Cardiac muscle cell (in vitro differentiated cells and primary cell): Measurements from ENCODE around the gene SAMD4A. TPM values are rescaled to one million over a fixed set of nuclear protein-coding genes. Genes with fewer than 3 reads are reported as not detected.
A peak's percentile ranks its signal among the peaks of the same experiment; 100 is the strongest.

Experiments used
- DNase-seq, 2 donors: peaks; one replicate each; pipeline versions ENCODE4 v3.0.0 to v3.0.0-alpha.2; 2010 to 2017; ENCODE audit warnings: low read depth in 1 of 2, low spot score in 1 of 2
- H3K27ac ChIP-seq: fragments of 200-600 bp; sonication (generic); 2 replicates; pipeline ENCODE4 v1.5.1; 2016
- H3K27me3 ChIP-seq: fragments of 200-600 bp; sonication (generic); 2 replicates; pipeline ENCODE4 v1.6.0; 2016; ENCODE audit warnings: control low read depth
- H3K36me3 ChIP-seq: fragments of 200-600 bp; sonication (generic); 2 replicates; pipeline ENCODE4 v1.5.1; 2016; ENCODE audit warnings: control low read depth
- H3K4me1 ChIP-seq: fragments of 200-600 bp; sonication (generic); 2 replicates; pipeline ENCODE4 v1.8.1; 2017; ENCODE audit warnings: low read depth, mild to moderate bottlenecking, mixed run types
- H3K4me3 ChIP-seq: fragments of 200-600 bp; sonication (generic); 2 replicates; pipeline ENCODE4 v1.5.1; 2016; ENCODE audit warnings: mild to moderate bottlenecking
- H3K9me3 ChIP-seq: fragments of 200-600 bp; sonication (generic); 2 replicates; pipeline ENCODE4 v1.5.1; 2017; ENCODE audit warnings: low read depth, mild to moderate bottlenecking, control low read depth
- CTCF ChIP-seq: IDR thresholded peaks from 2 replicates; pipeline ENCODE4 v1.5.1; 2012; ENCODE audit warnings: low read depth, mild to moderate bottlenecking, low read length
- polyA plus RNA-seq: library from polyadenylated mRNA; unstranded; fragments of >200 nt; fragmentation: Nextera tagmentation; extraction: Ambion mirVana; gene quantifications from 2 replicates; pipeline ENCODE4 v1.2.1, GENCODE V29; 2016
- total RNA-seq: library from RNA; depleted of rRNA; stranded (reverse); fragments of >200 nt; gene quantifications from 2 replicates; pipeline ENCODE4 v1.2.3, GENCODE V29; 2016

Gene SAMD4A
- total and polyA plus RNA-seq, 2 experiments from 2014 or later: 14.4 to 60.4 TPM

GRCh38 chr14:54672688-54673087, 105.8 kb downstream of the SAMD4A start:
- Histone ChIP-seq H3K4me1 (peaks cover 91% of the 10 kb centered on the region), H3K9me3 (no peaks in the 10 kb centered on the region), H3K27ac (peak overlapping the region; percentile 89), H3K36me3 (no peaks in the 10 kb centered on the region), H3K27me3 (no peaks in the 10 kb centered on the region), H3K4me3 (no peak overlapping the region)
- no peak for TF ChIP-seq CTCF
- DNase-seq: no peak

GRCh38 chr14:54673193-54674045, 106.5 kb downstream of the SAMD4A start:
- Histone ChIP-seq H3K36me3 (no peaks in the 10 kb centered on the region), H3K27me3 (no peaks in the 10 kb centered on the region), H3K4me3 (no peak overlapping the region), H3K4me1 (peaks cover 90% of the 10 kb centered on the region), H3K27ac (peak overlapping the region; percentile 89), H3K9me3 (no peaks in the 10 kb centered on the region)
- DNase-seq: peak in 1 of 2 donors; percentile 46
- TF ChIP-seq CTCF: no peak

- Histone ChIP-seq H3K4me1 (peaks cover 92% of the 10 kb centered on the region), H3K27me3 (no peaks in the 10 kb centered on the region), H3K4me3 (no peak overlapping the region), H3K36me3 (no peaks in the 10 kb centered on the region), H3K9me3 (no peaks in the 10 kb centered on the region), H3K27ac (peak overlapping the region; percentile 89)
- DNase-seq: no peak
- TF ChIP-seq CTCF: no peak
Measured at GRCh38 chr14:54674046-54674741, 107.3 kb downstream of the SAMD4A start.

- no peaks in the 10 kb centered on the region for H3K36me3 ChIP-seq
- peaks cover 93% of the 10 kb centered on the region for H3K4me1 ChIP-seq
- no peak for TF ChIP-seq CTCF
- H3K27ac ChIP-seq: peak overlapping the region; percentile 85
- no peak overlapping the region for H3K4me3 ChIP-seq
- DNase-seq: no peak
- H3K27me3 ChIP-seq: no peaks in the 10 kb centered on the region
- H3K9me3 ChIP-seq: no peaks in the 10 kb centered on the region
Measured at GRCh38 chr14:54675236-54676128, 108.6 kb downstream of the SAMD4A start.
